Anterior cingulate cortex (tissue), 58 donors: Measurements from ENCODE around the gene SLC37A1.
A peak's percentile ranks its signal among the peaks of the same experiment; 100 is the strongest.
"Not testable (repeated sequence)": the region's sequence is repeated elsewhere in the genome, so short reads cannot be mapped to it uniquely, and the experiment has no call there.

Experiments used
- DNase-seq, 58 donors: peaks; one replicate each; lab custom pipeline; 2025; lab: John Stamatoyannopoulos, UW

Gene SLC37A1

DNA sequence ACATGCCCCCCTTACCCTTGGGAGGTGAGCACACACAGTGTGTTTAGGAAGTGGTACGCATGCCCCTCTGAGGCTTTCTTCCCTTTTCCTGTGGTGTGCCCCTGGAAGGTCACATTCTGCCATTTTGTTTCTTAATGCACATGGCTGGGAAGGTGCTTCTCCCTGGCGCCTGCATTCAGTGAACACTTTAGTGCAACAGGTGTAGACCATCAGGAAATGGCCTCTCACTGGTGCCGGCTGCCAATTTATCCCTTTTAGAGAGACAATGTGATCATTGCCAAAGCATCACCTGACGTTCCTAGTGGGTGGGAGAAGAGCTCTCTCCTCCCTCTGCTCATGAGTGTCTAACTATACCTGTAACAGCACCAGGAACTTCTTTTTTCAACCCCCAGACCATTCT, 88.0 kb downstream of the SLC37A1 start:
- no peak for DNase-seq

DNA sequence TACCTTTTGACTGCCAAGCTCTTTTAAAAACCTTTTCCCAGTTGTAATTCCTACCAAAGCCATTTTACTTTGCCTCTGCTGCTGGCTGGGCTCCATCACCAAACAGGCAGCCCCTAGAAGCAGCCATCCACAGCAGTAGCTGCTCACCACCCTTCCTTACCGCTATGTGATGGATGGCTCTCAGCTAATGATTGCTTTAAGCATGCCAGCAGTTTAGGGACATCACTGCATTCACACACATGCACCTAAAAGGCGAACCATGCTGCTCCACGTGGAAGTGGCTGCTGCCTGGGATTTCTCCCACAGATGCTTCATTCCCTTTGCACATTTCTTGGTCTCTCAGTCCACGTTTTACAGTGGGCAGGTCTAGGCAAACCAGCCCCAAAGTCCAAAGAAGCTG, 93.5 kb downstream of the SLC37A1 start:
- DNase-seq = no peak

DNA sequence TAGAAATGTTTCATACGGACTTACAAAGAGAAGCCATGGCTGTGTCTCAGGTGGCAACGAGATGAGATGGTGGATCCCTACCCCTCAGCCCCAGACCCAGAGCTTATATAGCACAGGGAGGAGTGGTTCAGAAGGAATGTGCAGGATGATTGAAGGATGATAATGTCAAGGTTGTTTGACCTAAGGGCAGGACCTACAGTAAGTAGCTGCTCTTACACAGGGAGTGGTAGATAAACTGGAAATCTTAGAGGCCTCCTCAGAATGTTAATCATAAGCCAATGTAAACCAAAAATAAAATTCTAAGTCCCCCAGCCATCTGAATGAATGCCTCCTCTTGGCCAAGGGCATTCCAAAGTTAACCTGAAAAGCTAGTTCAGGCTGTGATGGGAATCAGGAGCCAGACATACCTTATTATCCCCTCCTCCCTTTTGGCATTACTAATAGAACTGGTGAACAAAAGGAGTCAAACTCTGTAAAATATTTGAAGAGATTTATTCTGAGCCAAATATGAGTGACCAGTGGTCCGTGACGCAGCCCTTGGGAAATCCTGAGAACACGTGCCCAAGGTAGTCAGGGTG, 94.0 kb downstream of the SLC37A1 start:
- no peak for DNase-seq

DNA sequence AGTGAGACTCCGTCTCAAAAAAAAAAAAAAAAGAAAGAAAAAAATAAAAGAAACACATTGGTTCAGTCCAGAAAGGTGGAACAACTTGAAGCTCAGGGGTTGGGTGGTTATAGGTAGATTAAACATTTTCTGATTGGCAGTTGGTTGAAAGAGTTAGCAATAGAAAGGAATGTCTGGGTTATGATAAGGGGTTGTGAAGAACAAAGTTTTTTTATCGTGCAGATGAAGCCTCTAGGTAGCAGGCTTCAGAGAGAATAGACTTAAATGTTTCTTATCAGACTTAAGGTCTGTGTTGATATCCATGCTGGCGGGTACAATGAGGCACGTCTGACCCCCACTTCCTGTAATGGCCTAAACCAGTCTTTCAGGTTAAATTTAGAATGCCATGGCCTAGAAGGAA, 94.8 kb downstream of the SLC37A1 start:
- DNase-seq = no peak

DNA sequence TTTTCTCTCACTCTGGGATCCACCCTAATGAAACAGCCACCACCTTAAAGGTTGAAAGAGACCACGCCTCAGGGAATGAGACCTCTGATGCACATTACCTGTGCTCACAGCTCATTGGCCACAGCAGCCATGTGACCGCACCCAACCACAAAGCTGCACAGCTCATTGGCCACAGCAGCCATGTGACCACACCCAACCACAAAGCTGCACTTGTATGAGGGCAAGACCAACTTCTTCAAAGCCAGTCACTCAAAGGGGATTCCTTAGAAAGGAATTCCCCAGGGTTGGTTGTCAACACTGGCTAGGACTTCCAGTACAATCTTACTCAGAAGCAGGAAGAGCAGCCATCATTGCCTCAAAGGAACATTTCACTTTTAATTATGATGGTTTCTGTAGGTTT, 96.2 kb downstream of the SLC37A1 start:
- no peak for DNase-seq

DNA sequence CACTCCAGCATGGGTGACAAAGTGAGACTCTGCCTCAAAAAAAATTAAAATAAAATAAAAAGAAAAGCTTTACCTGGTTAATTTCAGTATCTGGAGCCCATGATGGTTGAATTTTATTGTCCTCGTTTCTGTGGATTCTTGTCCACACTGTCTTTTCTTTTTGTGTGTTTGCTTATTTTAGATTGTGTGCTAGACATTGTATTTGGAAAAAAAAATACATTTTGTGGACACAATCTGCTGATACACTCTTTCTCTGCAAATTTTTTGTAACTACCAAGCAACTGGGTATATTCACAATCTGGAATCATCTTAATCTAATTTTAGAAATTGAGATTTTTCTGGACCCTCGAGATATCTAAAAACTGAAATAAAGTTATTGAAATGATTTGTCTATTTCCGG, 98.2 kb downstream of the SLC37A1 start:
- DNase-seq = no peak

DNA sequence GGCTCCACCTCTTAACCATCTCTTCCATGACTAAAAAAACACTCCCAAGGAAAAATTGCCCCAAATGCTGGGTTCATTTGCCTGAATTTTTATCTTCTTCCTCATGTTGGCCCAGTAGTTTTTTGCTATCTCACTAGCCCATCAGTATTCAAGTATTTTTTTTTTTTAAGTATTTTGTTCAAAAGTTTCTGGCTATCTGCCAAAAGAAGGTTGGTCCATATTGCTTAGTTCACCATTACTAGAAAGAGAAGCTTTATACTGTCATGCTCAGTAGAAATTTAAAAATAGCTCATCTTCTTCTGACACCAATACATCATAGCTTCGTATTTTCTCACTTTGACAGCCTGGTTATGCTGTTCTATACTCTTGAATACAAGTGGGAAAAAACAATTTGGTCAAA, 98.7 kb downstream of the SLC37A1 start:
- no peak for DNase-seq

DNA sequence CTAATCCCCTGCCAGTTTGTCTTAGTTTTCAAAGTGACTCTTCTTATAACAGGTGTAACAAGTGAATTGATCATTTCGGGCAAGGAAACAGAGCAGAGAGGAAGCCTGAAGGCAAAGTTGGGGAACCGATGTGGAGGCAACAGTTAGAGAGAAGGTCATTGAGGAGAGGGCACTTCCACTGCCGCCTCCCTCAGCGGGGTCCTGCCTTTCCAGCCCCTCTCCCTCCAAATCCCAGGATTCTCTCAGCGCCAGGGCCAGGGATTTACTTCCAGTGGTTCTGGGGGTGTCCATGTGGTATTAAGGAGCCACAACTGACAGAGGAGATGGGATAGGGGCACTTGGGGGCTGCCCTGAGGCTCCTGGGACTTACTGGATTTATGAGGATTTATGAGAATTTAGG, 100.1 kb downstream of the SLC37A1 start:
- DNase-seq = no peak

DNA sequence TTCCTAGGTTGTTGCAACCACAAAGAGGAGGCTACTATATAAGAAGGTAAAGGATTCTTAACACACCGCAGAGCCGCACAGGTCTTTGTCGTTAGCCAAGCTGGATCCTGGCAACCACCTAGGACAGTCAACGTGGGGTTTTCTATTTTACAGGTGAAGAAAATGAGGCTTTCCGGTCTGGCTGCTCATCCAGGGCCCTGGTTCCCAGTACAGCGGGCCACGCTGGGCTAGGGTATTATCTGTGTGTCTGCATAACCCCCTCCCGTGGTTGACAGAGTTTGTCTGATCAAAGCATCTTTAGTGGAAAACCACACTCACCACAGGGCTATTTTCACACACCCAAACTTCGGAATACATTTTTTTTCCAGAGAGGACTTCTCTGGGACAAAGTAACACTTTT, 100.7 kb downstream of the SLC37A1 start:
- no peak for DNase-seq

DNA sequence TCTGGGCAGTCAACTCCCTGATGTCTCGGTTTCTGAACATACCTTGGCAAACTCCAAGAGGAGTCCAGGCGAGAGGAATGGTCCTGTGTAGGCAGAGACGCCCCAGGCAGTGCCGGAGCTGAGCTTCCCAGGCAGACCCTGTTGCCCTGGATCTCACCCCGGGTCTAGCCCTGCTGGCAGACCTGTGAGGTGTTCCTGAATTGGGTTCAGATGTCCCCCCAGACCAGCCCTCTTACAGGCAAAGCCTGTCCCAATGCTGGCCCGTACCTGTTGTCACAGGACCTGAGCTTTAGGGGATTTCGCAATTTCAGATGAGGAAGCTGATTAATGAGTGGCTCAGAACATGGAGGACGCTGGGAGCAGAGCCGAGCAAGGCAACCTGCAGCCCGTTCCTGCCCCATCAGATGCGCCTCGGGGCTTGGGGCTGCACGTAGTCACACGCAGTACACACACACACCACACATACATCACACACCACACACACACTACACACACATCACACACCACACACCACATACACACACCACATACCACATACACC, 101.2 kb downstream of the SLC37A1 start:
- no peak for DNase-seq

DNA sequence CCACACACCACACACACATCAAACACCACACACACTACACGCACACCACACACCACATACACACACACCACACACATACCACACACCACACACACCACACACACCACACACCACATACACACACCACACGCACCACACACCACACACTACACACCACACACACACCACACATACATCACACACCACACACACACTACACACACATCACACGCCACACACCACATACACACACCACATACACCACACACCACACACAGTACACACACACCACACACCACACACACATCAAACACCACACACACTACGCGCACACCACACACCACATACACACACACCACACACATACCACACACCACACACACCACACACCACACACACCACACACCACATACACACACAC, 101.7 kb downstream of the SLC37A1 start:
- DNase-seq = not testable (repeated sequence)

DNA sequence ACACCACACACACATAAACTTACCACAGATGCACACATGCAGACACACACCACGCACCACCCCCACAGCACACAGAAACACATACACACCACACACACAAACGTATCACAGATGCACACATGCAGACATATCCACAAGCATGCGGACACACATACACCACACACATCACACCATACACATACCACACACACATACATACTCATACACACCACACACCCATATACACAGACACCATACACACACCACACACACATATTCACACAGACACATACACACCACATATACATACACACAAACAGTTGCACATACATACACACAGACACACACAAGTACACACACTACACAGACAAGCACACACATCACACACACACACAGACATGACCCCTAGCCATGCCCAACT, 102.3 kb downstream of the SLC37A1 start:
- DNase-seq = no peak

DNA sequence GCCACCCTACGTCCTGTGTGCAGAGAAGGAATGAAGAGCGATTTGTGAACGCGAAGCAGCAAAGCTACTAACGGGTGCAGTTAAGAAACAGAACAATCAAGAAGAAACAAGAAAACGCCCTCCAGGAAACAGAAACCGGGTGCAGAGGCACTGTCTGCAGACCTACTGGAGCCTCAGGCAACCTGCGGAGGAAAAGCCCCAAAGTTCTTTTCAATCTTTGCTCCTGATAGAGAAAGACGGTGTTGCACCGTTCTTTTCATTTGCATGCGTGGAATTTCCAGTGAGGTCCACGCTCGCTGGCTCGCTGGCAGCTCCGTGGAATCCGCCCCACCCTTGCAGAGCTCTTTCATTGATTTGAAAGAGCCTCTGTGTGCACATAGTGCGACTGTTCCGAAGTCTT, 102.8 kb downstream of the SLC37A1 start:
- peak in 1 of 58 donors; percentile 26 for DNase-seq

DNA sequence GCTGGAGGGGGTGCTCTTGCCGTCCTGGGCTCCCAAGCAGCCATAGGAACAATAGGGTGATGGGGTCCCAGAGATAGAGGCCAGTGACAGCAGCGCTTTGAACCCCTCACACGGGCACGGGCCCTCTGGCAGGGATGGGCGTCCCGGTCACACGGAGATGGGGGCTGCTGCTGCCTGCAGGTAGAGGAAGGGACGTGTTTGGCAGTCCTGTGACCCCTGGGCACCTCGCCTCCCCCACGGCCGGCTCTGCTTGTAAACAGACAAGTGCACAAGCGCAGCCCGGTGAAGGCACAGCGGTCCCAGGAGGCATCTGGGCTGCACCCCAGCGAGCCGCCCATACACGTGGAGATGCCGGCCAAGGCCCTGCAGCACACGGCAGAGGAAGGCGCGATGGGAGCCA, 103.3 kb downstream of the SLC37A1 start:
- no peak for DNase-seq

DNA sequence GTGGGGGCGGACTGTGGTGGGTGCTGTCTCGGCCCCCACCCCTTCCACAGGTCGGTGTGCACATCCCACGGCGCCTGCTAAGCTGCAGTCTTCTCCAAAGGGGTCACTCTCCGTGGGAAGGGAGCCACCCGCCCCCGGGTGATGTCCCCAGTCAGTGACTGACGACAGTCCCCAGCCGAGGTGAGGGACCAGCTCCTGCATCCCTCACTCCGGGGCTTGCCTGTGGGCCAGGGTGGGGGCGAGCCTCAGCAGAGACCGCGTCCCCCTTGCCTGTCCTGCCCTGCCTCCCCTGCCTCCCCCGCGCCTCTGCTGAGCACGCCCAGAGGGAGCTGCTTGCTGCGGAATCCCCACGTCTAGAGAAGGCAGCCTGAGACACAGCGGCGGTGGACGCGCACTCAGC, 103.8 kb downstream of the SLC37A1 start:
- DNase-seq = no peak

DNA sequence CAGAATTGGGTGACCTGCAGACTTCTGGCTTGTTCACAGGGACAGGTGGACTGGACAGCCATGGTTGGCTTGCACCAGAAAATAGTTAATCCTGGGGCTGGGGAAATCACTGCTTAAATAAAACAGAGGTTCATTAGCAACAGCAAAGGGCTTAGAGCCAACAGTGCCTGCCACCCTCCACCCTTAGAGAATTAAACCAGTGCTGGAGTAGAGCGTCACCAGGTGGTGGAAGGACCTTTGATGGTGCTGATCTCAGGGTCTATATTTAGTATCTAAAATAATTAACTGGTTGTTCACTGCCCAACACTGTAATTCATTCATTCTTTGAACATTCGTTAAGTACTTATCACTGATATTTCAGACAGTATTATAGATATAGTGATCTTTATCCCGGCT, 105.1 kb downstream of the SLC37A1 start:
- no peak for DNase-seq

DNA sequence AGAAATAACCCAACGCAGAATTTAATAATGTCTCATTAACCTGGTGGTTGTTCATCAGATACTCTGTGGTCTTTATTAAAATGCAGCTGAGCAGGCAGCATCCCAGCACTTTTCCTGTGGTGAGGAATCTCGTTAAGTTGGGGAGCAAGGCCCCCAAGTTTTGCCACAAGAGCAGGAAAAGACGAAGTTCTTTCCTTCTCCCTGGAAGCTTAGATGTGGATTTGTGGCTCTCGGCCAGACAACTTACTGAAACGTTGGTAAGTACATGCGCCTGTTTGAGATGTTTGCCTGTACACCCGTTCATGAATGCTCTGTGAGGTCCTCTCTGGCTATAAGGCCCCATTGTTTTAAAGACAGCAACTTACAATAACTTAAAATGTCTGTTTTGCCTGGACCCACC, 105.5 kb downstream of the SLC37A1 start:
- DNase-seq = no peak

DNA sequence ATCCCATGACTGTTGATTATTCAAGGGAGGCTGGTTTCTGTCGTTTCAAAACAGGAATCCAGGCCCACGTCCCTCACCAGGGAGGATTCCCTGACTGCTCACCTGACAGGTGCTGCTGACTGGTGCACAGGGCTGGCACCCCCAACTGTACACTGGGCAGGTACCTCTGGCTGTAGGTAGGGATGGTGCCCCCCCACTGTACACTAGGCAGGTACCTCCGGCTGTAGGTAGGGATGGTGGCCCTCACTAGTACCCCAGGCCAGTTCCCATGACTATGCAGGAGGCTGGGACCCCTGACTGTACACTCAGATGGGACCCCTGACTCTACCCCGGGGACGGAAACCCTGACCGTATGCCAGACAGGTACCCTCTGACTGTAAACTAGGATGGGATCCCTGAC, 106.2 kb downstream of the SLC37A1 start:
- no peak for DNase-seq

DNA sequence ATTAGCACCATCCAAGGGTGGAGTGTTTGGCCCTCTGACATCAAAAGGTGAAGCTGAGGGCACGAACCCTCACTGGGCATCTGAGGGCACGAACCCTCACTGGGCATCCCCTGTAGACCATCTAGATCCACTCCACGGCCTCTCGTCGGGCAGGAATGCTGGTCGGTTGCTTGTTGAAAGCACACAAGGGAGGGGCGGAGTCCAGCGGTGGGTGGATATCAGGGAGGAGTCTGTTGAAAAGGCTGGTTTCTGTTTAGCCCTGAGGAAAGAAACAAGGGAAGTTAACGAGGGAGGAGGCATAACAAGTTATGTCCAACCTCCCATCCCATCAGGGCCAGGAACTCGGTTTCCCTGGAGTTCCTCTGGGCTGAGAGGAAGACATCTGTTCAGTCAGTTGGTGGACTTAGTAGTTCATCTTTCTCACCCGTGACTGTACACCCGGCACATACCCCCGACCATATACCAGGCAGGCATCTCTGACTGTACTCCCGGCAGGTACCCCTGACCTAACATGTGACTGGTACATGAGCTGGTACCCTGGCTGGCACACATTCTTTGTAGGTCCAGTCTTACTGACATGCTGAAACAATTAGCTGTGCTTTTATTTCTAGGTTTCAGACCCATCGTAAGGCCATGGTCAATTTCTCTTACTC, 107.6 kb downstream of the SLC37A1 start:
- peak in 1 of 58 donors; percentile 22 for DNase-seq

DNA sequence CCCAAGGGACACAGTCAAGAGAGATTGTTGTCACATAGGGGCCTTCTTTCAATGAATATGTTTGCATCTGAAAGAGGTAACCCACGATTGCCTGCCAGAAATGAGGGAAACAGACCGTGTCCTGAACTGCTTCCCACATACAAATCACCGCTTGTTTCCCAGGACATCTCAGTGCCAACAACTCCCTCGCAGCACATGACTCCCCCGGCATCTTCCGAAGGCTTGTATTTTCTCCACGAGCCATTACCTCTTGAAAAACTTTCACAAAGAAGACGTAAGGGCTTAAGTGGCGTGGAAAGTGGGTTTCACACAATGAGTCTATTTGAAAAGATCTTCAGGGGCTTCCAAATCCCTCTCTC, 108.1 kb downstream of the SLC37A1 start:
- DNase-seq = peak in 28 of 58 donors; percentile 9 to 70 (median 30)

DNA sequence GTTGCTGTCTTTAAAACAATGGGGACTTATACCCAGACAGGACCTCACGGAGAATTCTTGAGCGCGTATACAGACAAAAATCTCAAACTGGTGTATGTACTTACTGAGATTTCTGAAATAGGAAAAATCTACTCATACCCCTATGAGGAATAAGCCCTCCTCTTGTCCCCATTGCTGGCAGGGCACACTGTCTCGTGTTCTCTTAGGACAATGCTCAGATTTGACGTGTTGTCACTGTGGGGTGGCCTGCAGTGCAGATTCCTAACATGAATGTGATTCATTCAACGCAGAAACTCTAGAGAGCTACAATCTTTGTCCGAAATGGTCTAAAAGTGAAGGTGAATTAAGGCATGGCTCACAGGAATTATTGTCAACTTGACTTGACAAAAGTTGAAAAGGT, 108.6 kb downstream of the SLC37A1 start:
- DNase-seq = peak in 3 of 58 donors; percentile 5 to 19 (median 14)

DNA sequence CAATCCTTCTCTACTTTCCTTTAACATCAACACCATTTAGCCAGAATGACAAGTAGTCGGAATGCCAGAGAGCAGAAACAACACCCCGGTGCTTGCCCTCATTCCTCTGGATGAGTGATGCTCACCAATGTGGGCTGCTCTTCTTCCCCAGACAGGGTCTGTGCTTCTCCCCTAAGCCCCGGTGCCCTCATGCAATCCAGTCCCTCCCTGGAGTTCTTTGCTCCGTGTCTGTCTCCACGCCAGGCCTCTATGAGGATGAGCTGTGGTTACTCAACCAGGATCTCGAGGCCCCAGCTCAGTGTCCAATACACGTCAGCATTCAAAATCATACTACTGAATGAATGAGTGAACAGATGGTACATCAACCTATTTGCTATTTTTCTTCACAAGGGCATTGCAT, 110.0 kb downstream of the SLC37A1 start:
- DNase-seq = no peak
